IMR-90 (cell line): ENCODE data around the gene SELENBP1.

Experiments
- BHLHE40 ChIP-seq: fragments of 150-350 bp; IDR thresholded peaks from 2 replicates; pipeline ENCODE4 v1.6.1; 2016; ENCODE audit warnings: mild to moderate bottlenecking, low read depth, low read length
- CEBPB ChIP-seq: IDR thresholded peaks from 2 replicates; pipeline ENCODE4 v1.6.1; 2012; ENCODE audit warnings: low read depth, low read length, improper control_type of control experiment
- CHD1 ChIP-seq: IDR thresholded peaks from 2 replicates; pipeline ENCODE4 v1.6.1; 2012; ENCODE audit warnings: low read depth, low read length, improper control_type of control experiment
- MAFK ChIP-seq: IDR thresholded peaks from 2 replicates; pipeline ENCODE4 v1.6.1; 2012; ENCODE audit warnings: low read depth, low read length, improper control_type of control experiment
- MAZ ChIP-seq: IDR thresholded peaks from 2 replicates; pipeline ENCODE4 v1.6.1; 2012; ENCODE audit warnings: low read depth, mild to moderate bottlenecking, low read length, improper control_type of control experiment, moderate library complexity, borderline replicate concordance
- MXI1 ChIP-seq: IDR thresholded peaks from 2 replicates; pipeline ENCODE4 v1.6.1; 2012; ENCODE audit warnings: low read depth, mild to moderate bottlenecking, low read length, moderate library complexity, borderline replicate concordance
- NFE2L2 ChIP-seq: fragments of 150-350 bp; IDR thresholded peaks from 2 replicates; pipeline ENCODE4 v1.6.1; 2016; ENCODE audit warnings: low read depth, mild to moderate bottlenecking, low read length
- POLR2A ChIP-seq: IDR thresholded peaks from 2 replicates; pipeline ENCODE4 v1.6.1; 2012; ENCODE audit warnings: mild to moderate bottlenecking, low read depth, low read length
- RAD21 ChIP-seq: IDR thresholded peaks from 2 replicates; pipeline ENCODE4 v1.6.1; 2012; ENCODE audit warnings: low read length, improper control_type of control experiment
- RCOR1 ChIP-seq: IDR thresholded peaks from 2 replicates; pipeline ENCODE4 v1.6.1; 2012; ENCODE audit warnings: mild to moderate bottlenecking, low read length, improper control_type of control experiment; ENCODE audit not compliant: insufficient replicate concordance
- RFX5 ChIP-seq: IDR thresholded peaks from 2 replicates; pipeline ENCODE4 v1.8.0; 2012; ENCODE audit warnings: low read depth, mild to moderate bottlenecking, low read length, moderate library complexity
- SMC3 ChIP-seq: fragments of 150-350 bp; IDR thresholded peaks from 2 replicates; pipeline ENCODE4 v1.6.1; 2016; ENCODE audit warnings: low read depth, mild to moderate bottlenecking, antibody characterized with exemption, low read length, moderate library complexity
- USF2 ChIP-seq: fragments of 150-350 bp; IDR thresholded peaks from 2 replicates; pipeline ENCODE4 v1.6.1; 2017; ENCODE audit warnings: mild to moderate bottlenecking, antibody characterized with exemption, low read length, low read depth
- TF ChIP-seq, protein P1 (sequence below): conservative IDR thresholded peaks from 2 replicates; pipeline ENCODE4 v1.5.1; 2012; ENCODE audit warnings: mild to moderate bottlenecking, low read depth, low read length, improper control_type of control experiment

GRCh38 chr1:151346769-151347522, 25.6 kb downstream of the SELENBP1 start, which contains the start of gene RFX5:
- TF ChIP-seq POLR2A (peak; percentile 73), NFE2L2 (no peak), CEBPB (0 out of 2 replicates have a peak, but pooled peaks have one; percentile 9), RAD21 (no peak), MXI1 (peak; percentile 63; the same call in 1 of the 2 replicates), RFX5 (peak; percentile 98), MAZ (peak; percentile 90), CHD1 (peak; percentile 68; the same call in 1 of the 2 replicates), SMC3 (no peak), RCOR1 (no peak), USF2 (0 out of 2 replicates have a peak, but pooled peaks have one; percentile 1), BHLHE40 (peak; percentile 90), MAFK (no peak)
- TF ChIP-seq, protein P1, sequence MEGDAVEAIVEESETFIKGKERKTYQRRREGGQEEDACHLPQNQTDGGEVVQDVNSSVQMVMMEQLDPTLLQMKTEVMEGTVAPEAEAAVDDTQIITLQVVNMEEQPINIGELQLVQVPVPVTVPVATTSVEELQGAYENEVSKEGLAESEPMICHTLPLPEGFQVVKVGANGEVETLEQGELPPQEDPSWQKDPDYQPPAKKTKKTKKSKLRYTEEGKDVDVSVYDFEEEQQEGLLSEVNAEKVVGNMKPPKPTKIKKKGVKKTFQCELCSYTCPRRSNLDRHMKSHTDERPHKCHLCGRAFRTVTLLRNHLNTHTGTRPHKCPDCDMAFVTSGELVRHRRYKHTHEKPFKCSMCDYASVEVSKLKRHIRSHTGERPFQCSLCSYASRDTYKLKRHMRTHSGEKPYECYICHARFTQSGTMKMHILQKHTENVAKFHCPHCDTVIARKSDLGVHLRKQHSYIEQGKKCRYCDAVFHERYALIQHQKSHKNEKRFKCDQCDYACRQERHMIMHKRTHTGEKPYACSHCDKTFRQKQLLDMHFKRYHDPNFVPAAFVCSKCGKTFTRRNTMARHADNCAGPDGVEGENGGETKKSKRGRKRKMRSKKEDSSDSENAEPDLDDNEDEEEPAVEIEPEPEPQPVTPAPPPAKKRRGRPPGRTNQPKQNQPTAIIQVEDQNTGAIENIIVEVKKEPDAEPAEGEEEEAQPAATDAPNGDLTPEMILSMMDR = no peak
